GM19467 (cell line): Measurements from ENCODE around the gene SCMH1.

Experiments used
- ATAC-seq: cut with Tn5 transposase; IDR thresholded peaks from one replicate; pipeline ENCODE4 v1.9.1; 2021; ENCODE audit warnings: mild to moderate bottlenecking, moderate library complexity; ENCODE audit not compliant: unreplicated experiment

The SCMH1 gene

DNA sequence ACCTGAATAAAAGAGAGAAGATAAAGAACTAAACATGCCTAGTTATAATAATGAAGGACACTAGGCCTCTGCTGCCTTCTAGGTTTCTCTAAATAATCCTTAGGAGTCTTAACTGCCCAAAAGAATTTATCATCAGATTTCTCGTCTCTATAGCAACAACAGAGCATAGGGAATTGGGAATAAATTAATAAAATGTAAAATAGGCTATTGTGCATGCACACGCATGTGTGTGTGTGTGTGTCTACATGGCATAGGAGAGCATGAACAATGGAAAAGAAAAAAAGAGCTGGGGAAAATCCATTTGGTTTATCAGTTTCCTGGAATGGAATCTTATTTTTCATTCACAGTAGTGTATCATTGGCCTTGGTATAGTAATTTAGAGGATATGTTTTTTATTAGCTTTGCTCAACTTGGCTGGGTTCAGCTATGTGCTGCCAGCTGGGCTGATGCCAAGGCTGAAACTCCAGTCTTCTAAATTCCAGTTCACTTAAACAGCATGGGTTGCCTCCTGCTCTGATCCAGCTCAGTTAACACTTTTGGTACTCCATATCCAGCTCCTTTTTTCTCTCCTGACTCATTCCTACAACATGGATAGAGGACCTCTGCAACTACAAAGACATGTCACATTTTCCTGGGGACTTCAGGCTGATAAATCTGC is 140.0 kb downstream of the SCMH1 start:
- no peak for ATAC-seq

DNA sequence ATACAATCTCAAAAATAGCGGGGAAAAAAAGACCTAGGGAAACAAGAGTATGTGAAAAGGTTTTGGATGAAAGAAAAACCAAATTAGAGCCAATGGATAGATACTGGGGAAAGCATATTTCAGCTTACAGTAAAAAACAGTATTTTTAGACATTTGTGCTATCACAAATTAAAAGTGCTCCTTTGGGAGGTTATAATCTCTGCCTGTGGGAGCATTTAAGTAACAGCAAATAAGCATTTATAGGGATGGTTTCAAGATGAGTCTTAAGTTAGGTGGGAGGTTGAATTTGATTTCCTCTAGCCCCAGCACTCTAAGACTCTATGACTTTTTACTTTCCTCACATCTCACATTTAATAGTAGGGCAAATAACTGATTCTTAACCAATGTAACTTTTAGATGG is 141.0 kb downstream of the SCMH1 start:
- no peak for ATAC-seq

DNA sequence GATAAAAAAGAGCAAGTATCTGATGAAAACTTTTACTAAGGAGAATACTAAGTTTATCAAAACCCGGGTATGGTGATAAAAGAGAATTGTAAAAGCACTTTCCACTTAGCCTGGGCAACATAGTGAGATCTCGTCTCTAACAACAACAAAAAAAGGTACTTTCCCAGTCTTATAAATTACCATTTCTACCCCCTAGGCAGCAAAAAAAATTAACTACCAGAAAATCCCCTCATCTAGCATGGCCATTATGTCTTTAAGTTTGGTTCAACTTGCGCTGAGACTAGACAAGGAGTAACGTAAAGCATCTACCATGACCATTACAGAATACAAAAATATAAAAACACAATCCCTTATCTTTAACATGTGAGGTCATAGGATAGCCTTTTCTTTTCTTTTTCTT is 141.9 kb downstream of the SCMH1 start:
- no peak for ATAC-seq

DNA sequence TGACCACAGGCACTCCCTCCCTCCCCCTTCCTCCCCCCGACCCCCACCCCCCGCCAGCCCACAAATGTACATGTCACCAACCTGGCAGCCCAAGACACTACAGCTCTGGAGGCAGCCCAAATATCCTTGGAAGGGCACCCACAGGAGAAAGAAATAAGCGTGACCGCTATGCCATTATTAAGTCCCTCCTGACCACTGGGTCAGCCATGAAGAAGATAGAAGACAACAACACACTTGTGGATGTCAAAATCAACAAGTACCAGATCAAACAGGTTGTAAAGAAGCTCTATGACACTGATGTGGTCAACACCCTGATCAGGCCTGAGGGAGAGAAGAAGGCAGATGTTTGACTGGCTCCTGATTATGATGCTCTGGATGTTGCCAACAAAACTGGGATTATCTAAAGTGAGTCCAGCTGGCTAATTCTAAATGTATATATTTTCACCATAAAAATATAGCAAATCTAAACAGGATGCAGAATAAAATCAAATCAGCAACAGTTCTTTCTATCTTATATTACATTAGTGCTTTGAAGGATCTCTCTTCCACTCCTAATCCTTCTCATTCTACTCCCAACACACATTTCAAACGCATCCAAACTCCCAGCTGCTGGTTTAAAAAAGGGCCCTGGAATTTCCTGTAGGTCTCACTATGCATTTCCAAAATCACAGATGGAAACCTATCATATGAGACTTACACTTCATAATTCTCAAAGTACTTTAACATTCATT is 143.2 kb downstream of the SCMH1 start:
- ATAC-seq: no peak

DNA sequence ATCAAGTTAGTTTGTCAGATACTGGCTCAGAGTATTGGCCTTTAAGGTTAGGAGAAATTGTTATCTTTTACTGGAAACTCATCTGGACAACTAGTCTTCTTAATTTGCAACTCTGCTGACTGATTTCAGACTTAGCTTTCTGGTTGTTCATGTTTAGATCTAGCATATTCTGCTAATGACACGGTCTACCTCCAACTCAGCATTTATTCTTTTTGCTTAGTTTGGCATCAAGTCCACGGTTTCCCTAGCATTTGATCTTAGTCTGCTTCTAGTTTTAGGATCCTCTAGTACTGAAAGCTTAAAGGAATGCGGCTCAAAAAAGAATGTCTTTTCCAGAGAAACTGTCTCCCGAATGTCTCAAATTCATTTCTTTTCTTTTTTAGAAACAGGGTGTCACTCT is 145.0 kb downstream of the SCMH1 start:
- no peak for ATAC-seq

DNA sequence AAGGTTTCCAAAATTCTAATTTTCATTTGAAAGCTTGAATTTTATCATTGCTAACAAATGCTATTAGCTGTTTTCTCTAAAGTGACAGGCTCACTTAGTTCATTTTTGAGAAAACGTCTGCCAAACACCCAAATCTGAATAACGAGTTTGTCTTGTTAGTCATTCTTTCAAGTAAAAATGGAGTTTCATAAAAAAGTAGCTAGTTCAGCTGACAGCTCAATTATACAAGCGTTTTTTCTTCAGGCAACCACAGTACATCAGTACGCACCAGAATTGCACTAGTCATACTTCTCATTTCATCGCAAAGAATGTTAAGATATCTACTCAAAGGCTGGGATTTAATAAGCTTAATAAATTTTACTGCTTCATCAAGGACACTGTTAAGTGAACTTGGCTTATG is 148.3 kb downstream of the SCMH1 start:
- no peak for ATAC-seq

DNA sequence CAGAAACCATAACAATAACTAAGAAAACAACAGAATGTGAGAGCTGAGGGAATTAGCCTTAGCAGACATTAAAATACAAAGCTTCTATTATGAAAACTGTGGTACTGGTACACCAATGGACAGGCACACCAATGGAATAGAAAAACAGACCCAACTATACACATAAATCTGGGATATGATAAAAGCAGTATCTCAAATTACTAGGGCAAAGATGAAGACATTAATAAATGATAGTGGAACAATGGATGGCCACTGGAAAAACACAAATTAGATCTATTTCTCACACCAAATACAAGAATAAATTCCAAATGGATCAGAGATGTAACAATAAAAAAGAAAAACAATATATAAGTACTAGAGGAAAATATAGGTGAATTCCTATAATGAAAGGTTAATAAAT is 155.2 kb downstream of the SCMH1 start:
- no peak for ATAC-seq

DNA sequence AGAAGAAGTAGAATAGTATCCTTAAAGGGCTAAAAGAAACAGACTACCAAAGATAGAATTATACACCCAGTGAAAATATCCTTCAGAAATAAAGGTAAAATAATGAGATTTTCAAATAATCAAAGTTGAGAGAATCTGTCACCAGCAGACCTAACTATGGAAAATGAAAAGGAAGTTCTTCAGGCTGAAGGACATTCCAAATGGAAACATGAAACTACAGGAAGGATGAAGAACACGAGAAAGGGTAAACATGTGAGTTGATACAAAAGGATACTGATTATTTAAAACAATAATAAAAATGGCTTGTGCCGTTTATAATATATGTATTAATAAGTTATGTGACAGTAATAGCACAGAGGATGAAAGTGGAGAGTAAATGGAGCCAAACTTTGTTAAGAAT is 163.5 kb downstream of the SCMH1 start:
- no peak for ATAC-seq

DNA sequence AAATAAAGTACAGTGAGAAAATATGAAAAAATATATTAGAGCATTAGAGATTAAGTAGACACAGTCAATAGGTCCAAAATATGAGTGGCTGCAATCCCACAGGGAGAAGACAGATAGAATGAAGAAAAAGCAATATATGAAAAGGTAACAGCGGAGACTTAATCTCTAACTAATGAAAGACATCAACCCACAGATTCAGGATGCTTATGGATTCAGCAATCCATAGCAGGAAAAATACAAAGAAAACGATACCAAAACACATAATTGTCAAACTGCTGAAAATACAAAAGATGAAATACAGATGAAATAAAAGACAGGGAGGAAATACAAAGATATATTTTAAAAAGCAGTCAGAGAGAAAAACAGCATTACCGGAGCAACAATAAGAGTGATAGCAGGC is 163.9 kb downstream of the SCMH1 start:
- ATAC-seq: no peak

DNA sequence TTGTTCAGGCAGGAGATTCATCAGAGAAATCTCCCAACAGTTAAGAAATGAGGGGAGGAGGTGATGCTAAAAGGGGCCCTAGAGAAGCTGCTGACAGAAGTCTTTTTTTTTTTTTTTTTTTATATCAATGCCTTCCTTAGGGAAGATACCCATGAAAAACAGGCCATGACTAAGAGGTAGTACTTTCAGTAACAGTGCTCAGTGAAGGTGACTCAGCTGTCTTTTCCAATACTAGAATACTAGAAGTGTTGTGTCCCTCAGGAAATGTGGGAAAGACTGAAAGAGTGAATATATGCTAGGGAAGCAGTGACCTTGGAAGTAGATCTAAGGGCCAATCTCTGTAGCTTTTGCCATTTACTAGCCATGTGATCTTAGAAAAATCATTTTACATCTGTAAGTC is 168.1 kb downstream of the SCMH1 start:
- ATAC-seq: no peak

DNA sequence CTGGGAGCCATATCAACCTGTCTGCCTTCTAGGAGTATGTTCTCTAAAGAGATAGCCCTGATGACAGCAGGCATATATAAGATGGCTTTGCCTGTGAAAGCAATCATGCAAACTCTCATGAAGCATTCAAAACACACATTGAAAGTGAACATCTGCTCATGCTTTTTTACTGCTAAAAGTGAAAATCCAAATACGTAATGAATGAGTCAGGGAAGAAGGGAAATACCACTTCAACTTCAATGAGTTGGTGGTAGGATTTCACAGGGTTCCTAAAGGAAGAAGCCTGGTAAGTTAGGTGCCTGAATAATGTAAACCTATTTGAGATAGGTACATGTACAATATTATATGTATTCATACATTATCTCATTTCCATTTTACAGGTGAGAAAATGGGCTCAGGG is 170.1 kb downstream of the SCMH1 start:
- ATAC-seq: no peak

DNA sequence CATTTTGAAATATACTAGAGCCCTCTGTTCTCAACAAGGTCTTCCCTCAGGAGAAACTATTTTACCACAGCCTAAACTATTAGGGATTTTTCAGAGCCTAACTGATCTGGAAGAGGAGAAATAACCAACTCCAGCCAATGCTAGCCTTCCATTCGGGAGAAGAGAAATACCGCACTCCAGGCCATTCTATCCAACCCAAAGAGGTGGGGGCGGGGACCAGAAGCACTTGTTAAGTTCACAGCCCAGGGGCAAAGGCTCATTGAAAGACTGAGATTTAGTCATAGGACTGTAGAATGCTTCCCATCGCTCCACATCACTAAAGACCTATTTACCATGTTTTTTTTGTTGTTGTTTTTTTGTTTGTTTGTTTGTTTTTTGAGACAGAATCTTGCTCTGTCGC is 185.2 kb downstream of the SCMH1 start:
- ATAC-seq: no peak

DNA sequence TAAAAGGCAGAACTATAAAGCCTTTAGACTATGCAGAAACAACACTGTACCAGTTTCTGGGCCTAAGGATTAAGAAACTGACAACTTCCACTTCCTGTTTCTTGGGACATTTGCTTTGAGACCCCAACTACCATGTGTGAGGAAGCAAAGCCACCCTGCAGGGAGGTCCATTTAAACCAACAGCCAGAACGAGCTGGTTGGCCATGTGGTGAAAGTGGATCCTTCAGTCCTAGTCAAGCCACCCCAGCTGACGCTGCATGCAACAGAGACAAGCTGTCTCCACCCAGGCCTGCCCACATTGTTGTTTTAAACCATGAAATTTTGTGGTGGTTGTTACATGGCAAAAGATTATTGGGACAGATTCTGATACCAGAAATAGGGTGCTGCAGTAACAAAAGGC is 188.8 kb downstream of the SCMH1 start:
- ATAC-seq: no peak

DNA sequence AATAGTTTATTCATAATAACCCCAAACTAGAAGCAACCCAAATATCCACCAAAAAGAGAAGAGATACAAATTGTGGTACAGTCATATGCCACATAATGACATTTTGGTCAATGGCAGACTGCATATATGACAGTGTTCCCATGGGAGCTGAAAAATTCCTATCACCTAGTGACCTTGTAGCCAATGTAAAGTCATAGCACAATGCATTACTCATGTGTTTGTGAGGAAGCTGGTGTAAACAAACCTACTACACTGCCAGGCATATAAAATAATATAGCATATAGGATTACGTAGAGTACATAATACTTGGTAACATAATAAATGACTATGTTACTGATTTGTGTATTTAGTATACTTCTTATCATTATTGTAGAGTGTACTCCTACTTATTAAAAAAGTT is 191.1 kb downstream of the SCMH1 start:
- no peak for ATAC-seq

DNA sequence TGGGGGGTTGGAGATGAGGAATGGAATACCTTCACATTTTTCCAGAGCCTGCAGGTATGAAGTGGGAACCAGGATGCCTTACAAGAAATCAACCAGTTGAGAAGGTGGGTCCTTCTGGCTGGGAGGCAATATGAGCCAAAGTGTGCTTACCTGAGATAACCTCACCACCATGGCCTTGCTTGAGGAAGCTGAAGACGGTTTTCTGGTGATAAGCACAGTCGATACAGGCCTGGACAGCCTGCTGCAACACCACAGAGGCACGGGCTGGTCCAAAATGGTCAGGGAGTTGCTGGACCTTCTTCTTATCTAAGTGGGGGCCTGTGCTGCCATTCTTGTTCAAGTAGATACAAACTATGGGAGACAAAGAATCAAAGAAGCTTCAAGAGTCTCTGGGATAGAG is 193.6 kb downstream of the SCMH1 start:
- no peak for ATAC-seq

DNA sequence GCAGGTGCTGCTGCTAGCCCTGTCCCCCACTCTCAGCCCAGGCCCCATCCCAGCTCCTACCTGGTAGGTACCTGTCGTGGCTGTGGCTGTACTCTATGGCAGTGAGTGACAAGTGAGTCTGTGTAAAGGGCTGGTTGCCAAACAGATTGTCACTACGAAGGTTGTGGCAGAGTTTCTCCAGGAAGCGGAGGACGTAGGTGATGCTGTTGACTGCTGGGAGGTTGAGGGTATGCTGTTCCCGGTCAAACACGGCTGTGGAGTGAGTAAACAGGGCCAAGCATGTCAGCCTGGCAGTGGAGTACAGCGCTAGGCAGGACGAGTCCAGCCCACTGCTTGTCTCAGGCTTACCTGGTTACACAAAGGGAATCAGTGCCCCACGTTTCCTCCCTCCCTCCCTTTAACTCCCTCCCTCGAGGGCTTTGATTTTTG is 195.7 kb downstream of the SCMH1 start:
- ATAC-seq: no peak

DNA sequence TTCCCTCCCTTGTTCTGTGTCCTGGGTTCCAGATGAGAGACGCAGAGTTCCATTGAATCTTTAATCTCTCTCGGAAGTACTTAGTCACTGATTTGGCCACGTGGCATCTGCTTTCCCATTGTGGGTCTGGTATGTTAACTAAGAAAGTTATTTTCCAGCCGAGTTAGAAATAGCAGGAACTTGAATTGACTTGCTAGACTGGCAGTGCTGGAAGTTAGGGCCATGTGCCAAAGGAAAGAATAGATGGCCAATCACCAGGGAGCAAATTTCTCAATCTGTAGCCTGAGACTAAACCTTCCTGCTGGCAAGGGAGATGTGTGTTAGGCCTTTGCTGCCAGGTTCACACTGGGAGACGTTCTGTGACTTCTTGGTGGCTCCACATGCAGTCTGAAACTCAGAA is 196.4 kb downstream of the SCMH1 start:
- no peak for ATAC-seq

DNA sequence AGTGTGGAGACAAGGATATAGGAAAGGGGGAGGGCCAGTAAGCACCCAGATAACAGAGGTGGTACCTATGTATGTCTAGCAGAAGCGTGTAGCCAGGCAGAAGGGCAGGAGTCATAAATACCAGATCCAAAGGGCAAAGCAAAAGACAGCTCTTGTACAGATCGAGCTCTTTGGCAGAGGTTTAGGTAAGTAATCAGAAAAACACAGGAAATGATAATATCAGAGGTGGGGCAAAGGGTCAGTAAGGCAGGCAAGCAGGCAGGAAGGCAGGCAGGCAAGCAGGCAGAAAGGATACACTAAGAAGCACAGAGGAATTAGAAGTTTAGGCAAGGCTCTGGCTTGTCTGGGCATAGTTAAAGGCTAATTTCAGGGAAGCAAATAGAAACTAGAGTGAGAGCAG is 197.9 kb downstream of the SCMH1 start:
- ATAC-seq: no peak

DNA sequence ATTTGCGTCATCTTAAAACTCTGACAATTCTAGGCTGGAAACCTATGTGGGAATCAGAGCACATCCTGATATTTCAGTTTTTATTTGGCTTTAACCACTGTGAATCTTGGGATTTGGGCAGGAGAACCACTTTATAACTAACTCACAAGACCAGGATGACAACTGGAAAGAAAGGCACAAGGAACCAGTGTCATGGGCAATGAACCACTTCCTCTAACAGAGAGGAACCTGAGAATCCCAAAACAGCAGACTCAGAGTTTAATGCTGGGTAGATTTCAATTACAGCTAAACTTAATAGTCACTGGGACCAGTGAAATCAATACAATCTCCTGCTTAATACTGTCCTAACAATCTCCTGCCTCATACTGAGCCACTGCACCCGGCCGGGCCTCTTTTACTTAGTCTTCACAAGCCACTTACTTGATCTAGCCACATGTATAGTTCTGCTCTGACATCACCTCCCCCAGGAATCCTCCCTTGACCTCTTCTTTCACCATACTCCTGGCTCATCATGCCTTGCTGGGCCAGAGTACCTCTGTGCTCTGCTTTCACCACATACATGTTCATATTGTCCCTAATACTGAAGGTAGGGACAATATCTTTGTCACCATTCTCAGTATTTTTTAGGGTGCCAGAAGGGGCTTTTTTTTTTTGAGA is 200.4 kb downstream of the SCMH1 start:
- no peak for ATAC-seq

DNA sequence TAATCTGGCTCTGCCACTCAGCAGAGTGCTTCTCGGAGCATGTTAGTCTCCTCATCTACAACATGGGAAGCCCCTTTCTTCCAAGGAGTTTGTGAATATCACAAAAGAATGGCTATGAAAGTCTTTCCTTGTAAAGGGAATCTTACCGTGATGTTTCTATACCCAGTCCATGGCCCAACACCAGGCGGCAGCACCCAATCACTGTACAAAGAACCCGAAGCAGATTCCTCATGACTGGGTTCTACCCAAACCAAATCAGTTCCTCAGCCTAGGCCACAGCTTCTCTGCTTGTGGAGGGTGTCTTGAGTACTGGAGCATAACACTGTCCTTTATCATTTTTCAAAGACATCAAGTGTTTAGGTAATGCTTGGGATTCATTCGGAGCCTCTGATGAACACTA is 204.0 kb downstream of the SCMH1 start:
- no peak for ATAC-seq

DNA sequence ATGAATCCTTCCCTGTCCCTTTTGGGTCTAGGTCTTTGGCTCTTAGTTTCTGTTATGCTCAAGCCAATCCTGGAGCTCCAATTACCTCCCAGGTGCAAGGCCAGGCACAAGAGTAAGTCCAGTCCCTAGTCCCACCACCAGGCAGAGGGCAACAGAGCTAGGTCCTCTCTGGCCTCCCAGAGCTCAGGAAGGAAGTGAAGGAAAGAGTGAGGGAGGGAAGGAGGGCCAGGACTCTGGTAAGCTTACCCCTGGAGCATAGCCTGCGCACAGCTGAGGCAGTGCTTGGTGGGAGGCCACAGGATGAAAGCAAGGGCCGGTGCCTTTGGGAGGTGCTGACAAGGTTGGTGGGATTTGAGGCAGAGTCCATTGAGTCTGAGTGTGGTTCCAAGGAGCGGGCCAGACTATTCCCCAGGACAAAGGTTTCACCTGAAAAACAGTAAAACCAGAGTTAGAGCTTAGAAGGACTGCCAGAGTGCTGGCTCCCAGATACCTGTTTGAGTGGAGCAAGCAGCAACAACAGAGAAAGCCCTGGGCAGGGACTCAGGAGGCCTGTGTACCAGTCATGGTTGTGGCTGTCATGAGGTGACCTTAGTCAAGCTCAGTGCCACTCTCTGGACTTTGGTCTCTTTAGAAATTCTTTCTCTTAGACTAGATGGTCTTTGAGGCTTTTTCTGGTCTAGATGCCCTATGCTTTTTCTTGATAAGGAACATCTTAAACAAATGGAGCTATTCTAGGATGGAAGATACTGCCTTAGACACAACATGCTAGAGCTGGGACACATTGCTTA is 204.8 kb downstream of the SCMH1 start:
- no peak for ATAC-seq

DNA sequence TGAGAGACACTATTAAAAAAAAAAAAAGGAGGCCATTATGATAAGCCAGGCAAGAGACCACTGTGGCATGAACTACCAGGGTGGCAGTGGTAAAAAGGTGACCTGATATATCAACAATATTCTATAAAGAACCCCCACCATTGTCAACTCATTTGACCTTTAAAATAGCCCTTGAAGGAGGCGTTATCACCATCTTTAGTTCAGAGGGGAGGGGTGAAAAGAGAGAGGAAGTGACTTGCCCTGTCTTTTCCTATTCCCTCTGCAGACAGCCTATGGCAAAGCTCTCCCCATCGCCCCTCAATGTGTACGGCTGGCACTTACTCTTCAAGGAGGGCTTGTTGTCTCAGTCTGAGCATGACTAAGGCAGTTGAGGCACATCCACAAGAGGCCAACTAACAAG is 208.8 kb downstream of the SCMH1 start:
- no peak for ATAC-seq
